HG03571 (cell line): ENCODE data around the gene AHCYL2.
"Not testable (repeated sequence)": the region's sequence is repeated elsewhere in the genome, so short reads cannot be mapped to it uniquely, and the experiment has no call there.

Experiments
- ATAC-seq: cut with Tn5 transposase; IDR thresholded peaks from one replicate; pipeline ENCODE4 v1.9.1; 2021; ENCODE audit not compliant: unreplicated experiment

AHCYL2 gene

DNA sequence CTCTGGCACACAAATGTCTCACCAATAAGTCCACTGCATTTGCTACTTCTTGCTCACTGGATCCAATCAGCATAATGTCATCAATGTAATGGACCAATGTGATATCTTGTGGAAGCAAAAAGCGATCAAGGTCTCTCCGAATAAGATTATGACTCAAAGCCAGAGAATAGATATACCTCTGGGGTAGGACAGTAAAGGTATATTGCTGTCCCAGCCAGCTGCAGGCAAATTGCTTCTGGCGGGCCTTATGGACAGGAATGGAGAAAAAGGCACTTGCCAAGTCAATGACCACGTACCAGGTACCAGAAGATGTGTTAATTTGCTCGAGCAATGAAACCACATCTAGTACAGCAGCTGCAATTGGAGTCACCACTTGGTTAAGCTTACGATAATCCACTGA, 222.6 kb downstream of the AHCYL2 start:
- not testable (repeated sequence) for ATAC-seq

DNA sequence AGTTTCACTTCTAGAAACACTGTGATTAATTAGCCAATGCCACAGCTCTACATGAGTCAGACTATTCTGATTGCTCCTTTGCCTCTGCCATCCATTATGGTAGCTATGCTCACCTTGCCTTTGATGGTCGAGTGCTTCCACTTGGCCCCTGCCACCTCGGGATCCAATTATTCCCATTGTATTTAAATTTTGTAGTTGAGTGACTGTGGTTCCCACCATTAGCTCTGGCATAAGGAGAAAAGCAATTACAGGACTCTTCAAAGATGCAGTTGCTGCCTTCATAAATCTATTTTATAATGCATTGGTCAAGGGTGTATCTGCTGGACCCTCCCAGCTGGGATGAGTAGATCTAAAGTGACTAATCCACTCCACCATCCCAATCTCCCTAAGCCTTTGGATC, 223.8 kb downstream of the AHCYL2 start:
- ATAC-seq = not testable (repeated sequence)

DNA sequence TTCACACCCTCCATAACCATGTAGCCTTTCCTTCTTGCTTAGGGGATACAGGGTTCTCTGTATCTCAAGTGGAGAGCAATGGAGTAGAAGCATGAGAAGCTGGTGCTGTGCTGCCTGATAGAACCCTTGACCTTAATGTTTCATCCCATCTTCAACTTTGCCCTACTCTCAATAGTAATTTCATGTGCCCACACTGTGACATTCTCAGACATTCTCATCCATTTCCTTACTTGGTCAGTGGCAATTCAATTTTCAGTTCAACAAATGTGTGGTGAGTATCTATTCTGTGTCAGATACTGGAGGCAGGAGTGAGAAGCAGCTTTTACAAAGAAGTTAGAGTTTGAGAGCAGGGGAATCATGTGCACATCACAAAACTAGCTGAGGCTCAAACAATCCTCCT, 225.5 kb downstream of the AHCYL2 start:
- no peak for ATAC-seq

DNA sequence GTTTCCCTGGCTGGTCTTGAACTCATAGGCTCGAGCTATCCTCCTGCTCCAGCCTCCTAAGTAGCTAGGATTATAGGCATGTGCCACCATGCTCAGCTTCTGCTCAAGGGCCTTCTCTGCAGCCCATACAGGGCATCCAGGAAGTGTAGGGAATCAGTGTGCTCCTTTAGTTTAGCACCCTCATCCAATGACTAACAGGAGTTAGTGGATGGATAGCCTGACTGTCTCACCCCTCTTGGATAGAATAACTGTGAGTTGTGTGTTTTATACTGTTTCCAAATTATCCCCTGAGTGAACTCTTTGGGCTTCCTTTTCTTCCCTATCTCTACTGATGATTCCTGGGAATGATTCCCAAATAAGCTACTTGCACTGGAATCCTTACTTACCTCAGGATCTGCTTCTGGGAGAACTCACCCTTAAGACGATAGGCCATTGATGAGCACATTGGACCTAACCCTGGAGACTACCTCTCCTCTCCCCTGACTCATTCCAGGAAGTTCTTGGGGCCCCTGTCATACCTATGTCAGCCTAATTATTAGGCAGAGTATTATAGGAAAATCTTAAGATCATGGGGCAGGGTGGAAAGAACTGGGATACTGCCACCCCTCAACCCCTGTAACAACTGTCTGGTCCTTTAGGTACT, 227.9 kb downstream of the AHCYL2 start:
- ATAC-seq = no peak

DNA sequence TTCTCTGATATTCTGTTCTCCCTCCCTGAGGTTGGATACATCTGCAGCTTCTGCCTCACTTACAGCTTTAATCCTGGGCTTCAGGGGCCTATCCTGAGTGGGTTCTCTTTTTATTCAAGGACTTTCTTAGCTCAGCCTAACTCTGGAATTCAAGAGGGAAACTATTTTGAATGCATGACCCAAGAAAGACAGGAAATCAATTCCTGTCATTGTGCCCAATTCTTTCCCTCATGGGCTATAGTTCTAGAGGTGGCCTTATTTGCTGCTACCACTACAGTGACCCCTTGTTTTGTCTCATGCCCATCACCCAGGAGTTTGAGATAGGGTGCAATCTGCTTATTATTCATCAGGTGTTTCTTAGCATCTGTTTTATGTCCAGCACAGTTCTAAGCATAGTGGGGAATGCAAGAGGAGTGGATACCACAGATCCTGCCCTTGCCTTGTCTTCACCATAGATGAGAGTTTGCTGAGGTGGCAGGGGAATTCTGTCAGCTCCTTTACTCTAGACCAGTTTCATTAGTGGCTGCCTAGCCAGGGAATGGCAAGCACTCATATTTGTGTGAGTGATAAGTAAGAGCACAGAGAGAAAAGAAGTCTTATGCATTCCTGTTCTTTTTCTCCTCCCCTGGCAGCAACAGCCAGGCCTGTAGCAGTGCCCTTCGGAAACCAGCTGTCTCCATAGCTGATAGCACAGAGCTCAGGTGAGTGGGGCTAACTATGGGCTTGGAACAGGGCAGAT, 228.8 kb downstream of the AHCYL2 start:
- no peak for ATAC-seq

DNA sequence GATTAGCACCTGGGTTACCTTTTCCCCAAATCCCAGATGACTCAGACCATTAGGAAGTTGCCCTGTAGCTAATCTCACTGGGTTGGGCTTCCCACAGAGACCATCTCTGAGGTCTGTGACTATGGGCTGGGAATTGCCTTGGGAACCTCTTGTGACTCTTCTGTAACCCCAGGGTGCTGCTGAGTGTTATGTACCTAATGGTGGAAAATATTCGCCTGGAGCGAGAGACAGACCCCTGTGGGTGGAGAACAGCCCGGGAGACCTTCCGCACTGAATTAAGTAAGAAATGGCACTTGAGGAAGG, 229.4 kb downstream of the AHCYL2 start:
- no peak for ATAC-seq

DNA sequence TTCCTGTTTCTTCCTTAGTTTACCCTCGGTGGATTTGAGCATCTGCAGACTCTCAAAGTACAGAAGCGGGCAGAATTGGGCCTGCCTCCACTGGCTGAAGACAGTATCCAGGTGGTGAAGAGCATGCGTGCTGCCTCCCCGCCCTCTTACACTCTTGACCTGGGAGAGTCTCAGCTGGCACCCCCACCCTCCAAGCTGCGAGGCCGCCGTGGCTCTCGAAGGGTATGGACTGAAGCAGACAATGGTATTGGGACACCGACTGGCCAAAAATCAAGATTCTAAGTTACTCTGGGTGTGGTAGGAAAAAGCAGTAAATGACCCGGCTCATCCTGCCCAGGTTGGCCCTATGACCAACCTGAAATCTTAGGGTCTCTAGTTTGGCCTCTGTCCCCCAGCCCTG, 231.6 kb downstream of the AHCYL2 start:
- no peak for ATAC-seq

DNA sequence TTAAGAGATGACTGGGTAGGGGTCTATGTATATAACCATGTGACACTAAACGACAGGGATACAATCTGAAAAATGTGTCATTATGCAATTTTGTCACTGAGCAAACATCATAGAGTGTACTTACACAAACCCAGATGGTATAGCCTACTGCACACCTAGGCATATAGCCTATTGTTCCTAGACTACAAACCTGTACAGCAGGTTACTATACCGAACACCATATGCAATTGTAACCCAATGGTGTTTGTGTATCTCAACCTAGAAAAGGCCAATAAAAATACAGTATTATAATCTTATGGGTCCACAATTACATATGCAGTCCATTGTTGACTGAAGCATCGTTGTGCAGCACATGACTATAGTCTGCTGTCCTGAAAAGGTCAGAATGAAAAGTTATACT, 232.3 kb downstream of the AHCYL2 start:
- ATAC-seq = no peak

DNA sequence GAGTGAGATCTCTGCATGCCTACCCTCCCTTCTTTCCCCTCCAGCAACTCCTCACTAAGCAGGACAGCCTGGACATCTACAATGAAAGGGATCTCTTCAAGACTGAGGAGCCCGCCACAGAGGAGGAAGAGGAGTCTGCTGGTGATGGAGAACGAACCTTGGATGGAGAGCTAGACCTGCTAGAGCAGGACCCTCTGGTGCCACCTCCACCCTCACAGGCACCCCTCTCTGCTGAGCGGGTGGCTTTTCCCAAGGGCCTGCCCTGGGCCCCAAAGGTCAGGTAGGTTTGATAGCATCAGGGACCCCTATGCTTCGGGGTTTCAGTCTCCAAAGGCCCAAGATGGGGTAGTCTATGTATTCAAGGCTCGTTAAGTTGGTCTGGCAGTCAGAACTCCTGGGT, 233.3 kb downstream of the AHCYL2 start:
- no peak for ATAC-seq

DNA sequence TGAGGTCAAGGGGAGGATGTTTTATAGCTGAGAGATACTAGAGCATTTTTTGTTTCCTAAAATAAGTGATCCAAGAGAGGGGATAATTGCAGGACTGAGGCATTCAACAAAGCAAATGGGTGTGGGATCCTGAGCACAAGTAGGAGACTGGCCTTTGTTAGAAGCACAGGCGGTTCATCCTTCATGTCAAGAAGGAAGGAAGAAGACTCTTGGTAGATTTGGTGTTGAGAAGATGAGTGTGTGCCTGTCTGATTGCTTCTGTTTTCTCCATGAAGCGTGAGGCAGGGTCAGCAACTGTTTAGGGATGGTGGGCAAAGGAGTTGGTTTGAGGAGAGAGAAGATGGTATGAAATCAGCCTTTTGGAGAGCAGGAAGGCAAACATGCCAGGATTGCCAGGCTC, 237.0 kb downstream of the AHCYL2 start:
- ATAC-seq = no peak

DNA sequence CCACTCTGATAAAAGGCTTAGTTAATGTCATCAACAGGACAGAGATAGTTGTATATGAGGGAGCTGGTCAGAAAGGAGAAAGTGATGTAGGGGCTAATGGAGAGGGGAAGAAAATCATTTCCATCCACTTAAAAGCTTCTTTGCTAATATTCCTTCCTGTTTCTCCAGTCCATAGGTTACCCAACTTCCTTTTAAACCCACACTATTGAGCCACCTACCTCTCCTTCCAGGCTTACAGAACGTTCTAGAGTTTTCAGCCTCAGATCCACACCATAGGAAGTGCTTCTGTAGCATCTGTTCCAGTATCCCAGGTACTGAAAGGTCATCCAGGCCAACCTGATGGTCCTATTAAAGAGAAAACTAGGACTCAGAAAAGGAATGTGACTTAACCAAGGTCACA, 237.6 kb downstream of the AHCYL2 start:
- no peak for ATAC-seq

DNA sequence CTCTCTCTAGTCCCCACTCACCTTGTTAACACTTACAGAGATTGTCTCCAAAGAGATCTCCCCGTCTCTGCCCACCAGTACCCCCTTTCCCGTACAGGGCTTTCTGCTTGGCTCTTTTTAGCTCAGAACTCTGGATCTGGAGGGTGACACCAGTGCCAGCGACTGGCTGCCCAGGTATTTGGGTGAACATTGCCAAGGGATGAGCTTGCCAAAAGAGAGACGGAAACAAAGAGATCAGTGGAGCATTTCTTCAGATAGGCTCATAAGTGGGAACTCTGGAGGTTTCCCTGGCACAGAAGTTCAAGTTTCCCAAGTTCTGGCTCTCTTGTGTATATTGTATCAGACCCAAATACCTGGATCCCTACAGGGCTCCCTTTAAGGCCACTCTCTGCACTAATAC, 239.4 kb downstream of the AHCYL2 start:
- ATAC-seq = no peak

DNA sequence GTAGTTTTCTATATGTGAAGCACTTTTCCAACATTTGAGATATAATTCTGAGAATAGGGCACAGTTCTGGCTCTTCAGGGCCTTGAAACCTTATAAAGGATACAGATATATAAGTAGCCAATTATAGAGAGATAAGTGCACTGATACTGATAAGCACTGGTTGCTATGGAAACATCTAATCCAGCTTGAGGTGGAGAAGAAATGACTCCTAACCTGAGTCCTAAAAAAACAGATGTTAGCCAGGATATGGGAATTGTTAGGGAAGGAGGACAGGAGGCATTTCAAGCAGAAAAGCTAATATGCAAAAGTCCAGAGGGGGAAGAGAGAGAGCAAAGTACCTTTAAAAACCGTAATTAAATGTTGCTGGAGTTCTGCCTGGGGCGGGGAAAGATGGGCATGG, 240.2 kb downstream of the AHCYL2 start:
- ATAC-seq = no peak

DNA sequence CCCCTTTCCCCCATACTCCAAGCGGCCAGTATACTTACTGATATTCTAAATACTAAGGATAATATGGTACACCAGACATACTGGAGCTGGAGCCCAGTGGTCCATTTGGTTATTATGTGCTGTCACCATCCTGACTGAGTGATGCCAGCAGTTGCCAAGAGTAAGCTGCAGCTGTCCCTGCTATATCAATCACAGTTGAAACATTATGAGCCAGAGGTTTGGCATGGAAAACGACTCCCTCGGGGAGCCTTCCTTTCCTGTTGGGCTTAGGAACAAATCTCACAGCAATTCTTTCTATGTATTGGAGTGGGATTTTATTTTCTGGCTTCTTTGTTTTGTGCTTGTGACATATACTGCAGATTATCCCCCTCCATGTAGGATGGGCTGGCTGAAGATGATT, 242.0 kb downstream of the AHCYL2 start:
- no peak for ATAC-seq

DNA sequence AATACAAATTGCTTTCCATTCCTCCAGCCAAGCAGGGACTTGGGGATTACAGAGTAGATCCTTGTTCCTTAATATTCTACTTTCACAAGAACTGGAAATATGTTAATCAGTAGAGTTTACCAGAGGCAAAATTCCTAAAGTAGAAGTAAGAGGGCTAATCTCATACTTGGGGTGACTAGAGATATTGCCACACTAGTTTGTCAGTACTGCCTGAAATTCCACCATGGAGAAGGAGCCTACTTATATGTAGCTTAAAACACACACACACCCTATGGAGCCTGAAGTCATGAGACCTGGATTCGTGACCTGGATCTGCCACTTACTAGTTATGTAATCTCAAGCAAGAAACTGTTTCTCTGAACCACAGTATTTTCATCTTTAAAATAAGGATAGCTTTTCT, 243.3 kb downstream of the AHCYL2 start:
- ATAC-seq = no peak

DNA sequence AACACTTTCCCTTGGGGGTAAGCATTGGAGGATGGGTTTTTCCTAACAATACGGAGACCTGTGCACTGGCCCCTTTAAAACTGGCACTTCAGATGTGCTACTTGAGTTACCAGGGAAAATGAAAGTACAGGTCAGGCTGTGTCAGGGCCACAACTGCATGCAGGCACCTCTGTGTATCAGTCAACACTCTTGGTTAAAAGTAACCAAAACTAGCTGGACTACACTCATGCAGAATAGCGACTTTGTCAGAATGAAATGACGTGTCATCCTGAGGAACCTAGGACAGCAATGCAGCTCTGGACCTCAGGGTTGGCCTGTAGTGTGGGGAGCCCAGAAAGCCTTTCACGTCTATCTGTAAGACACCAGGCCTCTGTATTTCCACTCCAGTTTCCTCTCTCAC, 243.7 kb downstream of the AHCYL2 start:
- no peak for ATAC-seq

DNA sequence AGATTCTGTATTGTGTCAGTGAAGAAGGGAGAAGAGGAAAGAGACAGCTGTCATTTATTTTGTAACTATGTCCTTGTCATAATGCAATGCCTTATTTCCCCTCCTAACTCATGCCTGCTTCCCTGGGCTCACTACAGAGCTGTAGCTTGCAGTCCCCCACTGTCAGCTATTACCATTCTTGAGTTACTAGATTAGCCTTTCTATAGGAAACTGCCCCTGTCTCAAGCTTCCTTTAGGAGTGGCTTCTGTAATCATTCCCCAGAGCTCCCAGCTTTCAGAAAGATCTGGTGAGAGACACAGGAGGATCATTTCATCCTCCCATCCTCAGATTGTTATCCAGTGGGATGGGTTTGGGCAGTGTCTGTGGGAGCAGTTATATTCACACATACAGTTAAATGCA, 245.1 kb downstream of the AHCYL2 start:
- ATAC-seq = no peak

DNA sequence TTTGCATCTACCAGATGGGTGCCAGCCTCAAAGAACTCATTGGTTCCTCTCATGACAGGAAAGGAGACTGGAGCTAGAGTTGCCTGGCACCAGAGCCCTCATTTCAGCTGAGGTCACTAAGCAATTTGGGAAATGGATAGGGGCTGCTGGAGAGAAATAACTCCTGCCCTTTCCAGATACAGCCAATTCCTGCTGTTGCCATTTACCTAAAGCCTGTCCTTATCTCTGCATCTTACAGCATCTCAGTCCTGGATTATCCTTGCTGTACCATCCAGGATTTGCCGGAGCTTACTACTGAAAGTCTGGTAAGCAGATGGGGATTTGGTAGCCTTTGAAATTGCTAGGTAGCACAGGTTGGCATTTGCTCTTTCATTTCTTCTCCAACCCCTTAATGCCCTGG, 245.6 kb downstream of the AHCYL2 start:
- ATAC-seq = no peak

DNA sequence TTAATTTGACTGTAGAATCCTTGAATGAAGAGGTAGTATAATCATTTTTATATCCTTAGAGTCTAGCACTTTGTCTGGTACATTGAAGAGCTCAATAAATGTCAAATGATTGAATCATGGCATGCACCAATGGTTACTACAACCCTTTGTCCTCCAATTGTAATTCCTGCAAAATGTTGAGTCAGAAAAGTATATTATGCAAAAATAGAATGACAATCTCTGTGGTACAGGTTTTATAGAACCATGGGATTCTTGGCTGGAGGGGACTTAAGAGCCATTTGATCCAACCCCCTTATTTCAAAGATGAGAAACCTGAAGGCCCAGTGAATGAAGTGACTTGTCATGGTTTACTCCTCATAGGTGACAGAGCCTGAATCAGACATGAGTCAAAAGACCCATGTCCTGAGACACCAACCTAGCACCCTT, 246.6 kb downstream of the AHCYL2 start:
- ATAC-seq = no peak

DNA sequence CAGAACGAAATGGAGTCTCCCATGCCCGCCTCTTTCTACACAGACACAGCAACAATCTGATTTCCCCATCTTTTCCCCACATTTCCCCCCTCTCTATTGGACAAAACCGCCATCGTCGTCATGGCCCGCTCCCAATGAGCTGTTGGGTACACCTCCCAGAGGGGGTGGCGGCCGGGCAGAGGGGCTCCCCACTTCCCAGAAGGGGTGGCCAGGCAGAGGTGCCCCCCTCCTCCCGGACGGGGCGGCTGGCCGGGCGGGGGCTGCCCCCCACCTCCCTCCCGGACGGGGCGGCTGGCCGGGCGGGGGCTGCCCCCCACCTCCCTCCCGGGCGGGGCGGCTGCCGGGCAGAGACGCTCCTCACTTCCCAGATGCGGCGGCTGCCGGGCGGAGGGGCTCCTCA, 251.1 kb downstream of the AHCYL2 start:
- ATAC-seq = not testable (repeated sequence)

DNA sequence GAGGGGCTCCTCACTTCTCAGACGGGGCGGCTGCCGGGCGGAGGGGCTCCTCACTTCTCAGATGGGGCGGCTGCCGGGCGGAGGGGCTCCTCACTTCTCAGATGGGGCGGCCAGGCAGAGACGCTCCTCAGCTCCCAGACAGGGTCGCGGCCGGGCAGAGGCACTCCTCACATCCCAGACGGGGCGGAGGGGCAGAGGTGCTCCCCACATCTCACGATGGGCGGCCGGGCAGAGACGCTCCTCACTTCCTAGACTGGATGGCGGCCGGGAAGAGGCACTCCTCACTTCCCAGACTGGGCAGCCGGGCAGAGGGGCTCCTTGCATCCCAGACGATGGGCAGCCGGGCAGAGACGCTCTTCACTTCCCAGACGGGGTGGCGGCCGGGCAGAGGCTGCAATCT, 251.6 kb downstream of the AHCYL2 start:
- not testable (repeated sequence) for ATAC-seq
